GM13977 (cell line): ENCODE data around the gene HIVEP2.

Experiments used
- DNase-seq: peaks from one replicate; pipeline ENCODE4 v3.0.0; 2012; ENCODE audit warnings: low spot score
- in situ Hi-C: fragments of 300-500 bp; cut with MboI; formaldehyde crosslinking; loops from one replicate; pipeline ENCODE4 v1.12.0; 2022; ENCODE audit warnings: low sequenced_read_pairs, low pct_unique_long_range_greater_than_20kb, mixed read lengths, inconsistent platforms; ENCODE audit not compliant: unreplicated experiment
- TF ChIP-seq, protein P1 (sequence below): IDR thresholded peaks from 2 replicates; pipeline ENCODE4 v1.5.1; 2012; ENCODE audit warnings: mild to moderate bottlenecking, control low read depth; ENCODE audit not compliant: insufficient read depth; ENCODE audit errors: extremely low read depth, missing control alignments

The HIVEP2 gene

DNA sequence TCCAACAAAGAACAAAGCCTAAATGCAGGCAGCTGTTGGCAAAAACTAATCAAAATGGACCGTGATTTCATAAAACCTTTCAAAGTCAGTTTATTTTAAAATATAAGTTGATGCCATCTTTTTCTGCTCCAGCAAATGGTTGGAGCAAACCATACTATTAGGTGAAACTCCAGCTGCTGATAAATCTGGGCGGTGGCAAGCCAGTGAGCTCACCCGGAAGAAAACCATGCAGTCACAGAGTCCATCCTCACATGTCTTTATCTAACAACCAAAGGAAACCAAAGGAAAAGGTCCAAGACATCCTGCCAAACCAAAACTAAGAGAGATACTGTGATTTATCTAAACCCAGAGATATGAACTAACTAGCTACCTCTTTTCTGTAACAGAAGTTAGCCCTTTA is 72.6 kb downstream of the HIVEP2 start:
- in situ Hi-C loops = no loop called here
- no peak for DNase-seq

DNA sequence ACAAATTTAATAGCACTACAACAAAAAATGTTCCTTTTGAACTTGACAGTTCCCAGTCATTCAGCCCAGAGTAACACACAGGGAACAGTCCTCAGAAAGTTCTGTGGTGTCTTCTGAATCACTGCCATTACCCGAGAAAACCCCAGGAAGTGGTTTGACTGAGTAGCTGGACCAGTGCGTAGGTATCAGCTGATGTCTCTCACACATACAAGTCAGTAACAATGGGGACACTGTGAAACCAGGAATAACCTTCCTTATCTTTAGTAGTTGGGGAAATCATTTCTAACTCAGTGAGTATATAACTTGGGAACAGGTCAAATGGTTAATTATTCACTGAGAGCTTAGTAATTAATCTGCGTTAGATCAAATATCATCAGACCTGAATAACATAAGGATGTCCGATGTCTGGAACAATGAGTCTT is 73.1 kb downstream of the HIVEP2 start:
- no peak for DNase-seq
- TF ChIP-seq, protein P1, sequence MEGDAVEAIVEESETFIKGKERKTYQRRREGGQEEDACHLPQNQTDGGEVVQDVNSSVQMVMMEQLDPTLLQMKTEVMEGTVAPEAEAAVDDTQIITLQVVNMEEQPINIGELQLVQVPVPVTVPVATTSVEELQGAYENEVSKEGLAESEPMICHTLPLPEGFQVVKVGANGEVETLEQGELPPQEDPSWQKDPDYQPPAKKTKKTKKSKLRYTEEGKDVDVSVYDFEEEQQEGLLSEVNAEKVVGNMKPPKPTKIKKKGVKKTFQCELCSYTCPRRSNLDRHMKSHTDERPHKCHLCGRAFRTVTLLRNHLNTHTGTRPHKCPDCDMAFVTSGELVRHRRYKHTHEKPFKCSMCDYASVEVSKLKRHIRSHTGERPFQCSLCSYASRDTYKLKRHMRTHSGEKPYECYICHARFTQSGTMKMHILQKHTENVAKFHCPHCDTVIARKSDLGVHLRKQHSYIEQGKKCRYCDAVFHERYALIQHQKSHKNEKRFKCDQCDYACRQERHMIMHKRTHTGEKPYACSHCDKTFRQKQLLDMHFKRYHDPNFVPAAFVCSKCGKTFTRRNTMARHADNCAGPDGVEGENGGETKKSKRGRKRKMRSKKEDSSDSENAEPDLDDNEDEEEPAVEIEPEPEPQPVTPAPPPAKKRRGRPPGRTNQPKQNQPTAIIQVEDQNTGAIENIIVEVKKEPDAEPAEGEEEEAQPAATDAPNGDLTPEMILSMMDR = no peak
- in situ Hi-C loops = no loop called here

More for the DNA sequence above, 72.6 kb downstream of the HIVEP2 start:
- TF ChIP-seq, protein P1 = no peak

DNA sequence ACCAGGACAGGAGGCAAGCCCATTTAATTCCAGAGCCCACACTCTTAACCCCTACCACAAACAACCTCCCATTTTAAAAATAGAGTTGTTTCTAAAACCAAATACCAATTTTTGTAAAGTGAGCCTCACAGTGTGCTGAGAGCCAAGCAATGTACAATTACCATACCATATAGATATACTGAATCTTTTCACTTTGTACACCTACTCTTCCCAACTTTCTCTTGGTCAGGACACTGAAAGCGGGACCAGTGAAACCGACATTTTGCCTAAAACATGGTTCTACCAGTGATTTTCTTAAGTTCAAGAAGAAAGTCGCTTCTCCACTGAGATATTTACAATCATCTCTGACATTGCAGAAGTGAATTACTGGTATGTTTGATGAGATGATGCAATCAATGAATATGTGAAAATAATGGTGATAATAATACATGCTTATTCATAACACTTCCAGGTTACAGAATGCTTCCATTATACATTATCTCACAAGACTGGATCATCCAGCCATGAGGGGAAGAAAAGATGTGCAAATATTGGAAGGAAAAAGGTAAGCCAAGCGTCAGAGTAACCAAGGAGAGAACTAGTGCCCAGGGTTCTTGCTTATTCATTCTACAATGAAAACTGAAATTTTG is 74.1 kb downstream of the HIVEP2 start:
- DNase-seq = no peak
- in situ Hi-C loops = no loop called here
- TF ChIP-seq, protein P1 = no peak

DNA sequence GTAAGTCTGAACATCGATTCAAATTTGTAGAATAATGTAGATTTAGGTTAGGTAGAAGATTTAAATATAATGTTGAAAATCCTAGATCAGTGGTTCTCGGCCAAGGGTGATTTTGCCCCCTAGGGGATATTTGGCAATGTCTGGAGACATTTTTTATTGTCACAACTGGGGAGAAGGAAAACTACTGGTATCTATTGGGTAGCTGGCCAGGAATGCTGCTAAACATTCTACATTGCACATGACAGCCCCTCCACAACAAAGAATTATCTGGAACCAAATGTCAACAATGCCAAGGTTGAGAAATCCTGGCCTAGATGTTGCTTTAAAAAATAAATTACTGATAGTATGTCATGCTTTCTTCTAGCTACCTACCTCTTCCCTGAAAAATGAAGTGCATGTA is 76.1 kb downstream of the HIVEP2 start:
- DNase-seq = no peak

DNA sequence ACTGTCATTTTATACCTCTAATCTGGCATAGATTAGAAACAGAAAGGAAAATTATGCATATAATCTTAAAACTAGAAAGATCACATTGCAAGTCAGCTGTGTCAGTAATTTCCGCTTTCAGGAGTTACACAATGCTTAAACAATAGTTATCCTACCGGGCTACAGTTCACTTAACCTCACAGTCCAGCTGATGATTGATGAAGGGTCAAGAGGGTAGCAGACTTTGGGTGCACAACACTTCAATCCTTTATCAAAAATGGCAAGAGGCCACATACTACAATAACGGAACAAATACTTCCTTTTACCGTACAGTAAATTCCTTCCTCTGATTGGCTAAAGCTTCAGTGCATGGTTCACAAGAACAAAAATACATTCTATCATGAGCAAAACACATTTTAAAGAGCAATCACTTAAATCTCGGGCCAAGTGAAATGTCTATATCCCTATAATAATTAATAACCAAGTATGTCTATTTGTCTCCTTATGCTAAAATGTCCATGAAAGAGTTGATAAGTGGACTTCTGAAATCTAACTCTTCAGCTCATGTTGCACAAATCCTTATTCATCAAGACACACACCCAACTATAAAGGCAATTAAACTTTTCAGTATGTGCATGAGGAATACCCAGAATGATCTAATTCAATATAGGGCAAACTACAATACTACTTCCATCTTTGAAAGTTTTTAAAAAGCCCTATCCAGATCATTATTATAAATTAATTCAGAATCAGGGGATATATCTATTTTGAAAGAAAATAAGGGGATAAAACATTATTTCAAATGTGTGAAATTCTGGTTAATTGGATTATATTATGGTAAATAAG is 76.8 kb downstream of the HIVEP2 start:
- in situ Hi-C loops = no loop called here
- TF ChIP-seq, protein P1 = no peak
- DNase-seq = no peak

More for the DNA sequence above, 76.1 kb downstream of the HIVEP2 start:
- in situ Hi-C loops = no loop called here
- TF ChIP-seq, protein P1 = no peak

DNA sequence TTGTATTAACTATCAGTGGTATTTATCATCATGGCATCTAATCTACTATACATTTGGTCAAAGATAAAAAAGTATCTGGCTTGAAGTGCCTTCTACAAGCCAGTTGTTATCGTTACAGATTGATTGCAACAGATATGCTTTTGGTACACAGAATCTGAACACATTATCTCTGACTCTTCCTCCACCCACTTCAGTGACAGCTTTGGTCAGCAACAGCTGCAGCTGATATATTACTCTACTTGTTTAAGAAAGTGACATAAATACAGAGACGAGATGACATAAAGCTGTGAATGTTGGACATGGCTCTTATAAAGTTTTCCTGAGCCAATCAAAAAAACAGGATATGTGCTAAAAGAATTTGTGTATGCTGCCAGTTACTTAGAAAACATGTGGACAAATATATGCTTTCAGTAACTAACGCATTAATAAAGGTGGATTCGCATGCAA is 77.6 kb downstream of the HIVEP2 start:
- no peak for DNase-seq
- in situ Hi-C loops = no loop called here
- TF ChIP-seq, protein P1 = no peak
